Activated CD8-positive, alpha-beta memory T cell treated with anti-CD3 and anti-CD28 coated beads for 48 hours (primary cell): ENCODE measurements around the gene CERCAM.
"Not testable (repeated sequence)": the region's sequence is repeated elsewhere in the genome, so short reads cannot be mapped to it uniquely, and the experiment has no call there.

Source experiments
- DNase-seq, 3 experiments: peaks; one replicate each; pipeline ENCODE4 v3.0.0-alpha.2; 2020; ENCODE audit warnings: low read depth in 2 of 3, low spot score in 2 of 3

Gene CERCAM

DNA sequence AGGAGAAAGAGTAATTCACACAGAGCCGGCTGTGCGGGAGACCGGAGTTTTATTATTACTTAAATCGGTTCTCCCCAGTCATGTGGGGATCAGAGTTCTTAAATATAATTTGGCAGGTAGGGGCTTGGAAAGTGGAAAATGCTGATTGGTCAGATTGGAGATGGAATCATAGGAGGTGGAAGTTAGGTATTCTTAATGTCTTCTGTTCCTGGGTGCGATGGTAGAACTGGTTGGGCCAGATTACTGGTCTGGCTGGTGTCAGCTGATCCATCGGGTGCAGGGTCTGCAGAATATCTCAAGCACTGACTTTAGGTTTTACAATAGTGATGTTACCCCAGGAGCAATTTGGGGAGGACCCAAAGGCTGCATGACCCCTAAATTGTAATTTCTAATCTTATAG, 4.6 kb upstream of the CERCAM start:
- DNase-seq, result no peak

DNA sequence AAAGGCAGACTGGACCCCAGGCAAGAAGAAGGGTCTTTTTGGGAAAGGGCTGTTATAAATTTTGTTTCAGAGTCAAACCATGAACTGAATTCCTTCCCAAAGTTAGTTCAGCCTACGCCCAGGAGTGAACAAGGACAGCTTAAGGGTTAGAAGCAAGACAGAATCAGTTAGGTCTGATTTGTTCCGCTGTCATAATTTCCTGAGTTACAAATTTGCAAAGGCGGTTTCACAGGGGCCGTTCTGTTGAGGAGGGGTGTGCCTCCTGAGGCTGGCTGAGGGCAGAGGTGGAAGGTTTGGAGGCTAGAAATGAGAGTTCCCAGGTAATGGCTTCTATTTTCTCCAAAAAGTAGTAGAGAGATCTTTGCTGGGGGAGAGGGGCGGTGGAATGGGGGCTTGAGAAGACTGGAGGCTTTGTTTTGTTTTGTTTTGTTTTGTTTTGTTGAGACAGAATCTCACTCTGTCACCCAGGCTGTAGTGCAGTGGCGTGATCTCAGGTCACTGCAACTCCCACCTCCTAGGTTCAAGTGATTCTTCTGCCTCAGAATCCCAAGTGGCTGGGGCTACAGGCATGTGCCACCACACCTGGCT, 4.1 kb upstream of the CERCAM start:
- DNase-seq, result no peak

DNA sequence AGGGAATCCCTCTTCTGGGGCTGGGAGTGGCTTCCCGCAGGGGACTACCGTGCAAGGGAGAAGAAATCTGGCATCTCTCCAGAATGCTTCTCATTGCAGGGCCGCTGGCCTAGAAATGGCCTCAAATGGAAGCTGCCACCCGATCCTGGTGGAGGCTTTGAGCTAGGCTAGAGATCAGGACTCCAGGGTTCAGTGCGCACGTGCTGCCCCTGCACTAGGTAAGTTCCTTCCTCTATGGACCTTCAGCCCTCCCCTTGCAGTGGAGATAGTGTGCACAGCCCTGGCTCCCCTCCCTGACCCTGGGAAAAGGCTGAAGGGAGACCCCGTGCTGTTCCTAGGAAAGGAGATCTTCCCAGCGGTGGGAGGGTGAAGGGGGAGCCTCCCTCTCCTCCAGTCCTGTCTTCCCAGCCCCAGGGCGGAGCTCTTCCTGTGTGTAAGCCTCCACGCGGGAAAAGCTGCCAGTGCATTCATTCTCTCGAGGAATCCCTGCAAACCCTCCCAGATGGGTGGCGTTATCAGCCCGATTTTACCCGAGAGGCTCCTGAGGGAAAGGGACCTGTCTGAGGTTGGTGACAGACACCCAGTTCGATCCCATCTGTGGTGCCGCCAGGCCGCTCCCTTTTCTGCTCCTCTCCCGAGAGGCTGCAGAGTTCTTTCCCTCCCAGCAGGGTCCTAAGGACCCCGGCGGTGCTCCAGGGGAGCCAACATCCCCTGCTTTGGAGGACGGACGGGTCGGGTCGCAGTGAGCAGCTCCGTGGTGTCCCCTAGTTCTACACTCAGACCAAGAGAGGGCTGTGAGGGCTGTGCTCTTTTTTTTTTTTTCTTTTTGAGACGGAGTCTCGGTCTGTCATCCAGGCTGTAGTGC, 1.4 kb upstream of the CERCAM start:
- DNase-seq, result no peak

DNA sequence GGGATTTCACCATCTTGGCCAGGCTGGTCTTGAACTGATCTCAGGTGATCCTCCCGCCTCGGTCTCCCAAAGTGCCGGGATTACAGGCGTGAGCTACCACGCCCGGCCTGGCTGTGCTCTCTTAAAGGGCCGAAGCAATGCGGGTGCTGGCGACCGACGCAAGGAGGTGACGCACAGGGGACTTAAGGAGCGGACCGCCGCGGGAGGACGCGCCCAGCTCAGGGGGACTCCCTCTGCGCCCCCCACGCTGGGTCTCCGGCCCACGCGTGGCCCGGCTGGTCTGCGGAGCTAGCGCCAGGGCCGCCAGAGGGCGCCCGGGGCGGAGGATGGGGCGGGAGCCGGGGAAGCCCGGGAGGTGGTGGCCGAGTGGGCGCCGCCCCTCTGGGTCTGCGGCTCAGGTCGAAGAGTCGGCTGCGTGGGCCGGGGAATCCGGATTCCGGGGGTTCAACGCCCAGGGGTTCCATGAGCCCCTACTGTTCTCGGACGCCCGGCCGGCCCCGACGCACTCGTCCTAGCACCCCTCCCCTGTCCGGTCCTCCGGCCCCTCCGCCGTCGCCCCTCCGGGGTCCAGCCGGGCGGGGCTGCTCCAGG, 502 bp upstream of the CERCAM start:
- DNase-seq, result peak; percentile 36 to 55 (median 52)

DNA sequence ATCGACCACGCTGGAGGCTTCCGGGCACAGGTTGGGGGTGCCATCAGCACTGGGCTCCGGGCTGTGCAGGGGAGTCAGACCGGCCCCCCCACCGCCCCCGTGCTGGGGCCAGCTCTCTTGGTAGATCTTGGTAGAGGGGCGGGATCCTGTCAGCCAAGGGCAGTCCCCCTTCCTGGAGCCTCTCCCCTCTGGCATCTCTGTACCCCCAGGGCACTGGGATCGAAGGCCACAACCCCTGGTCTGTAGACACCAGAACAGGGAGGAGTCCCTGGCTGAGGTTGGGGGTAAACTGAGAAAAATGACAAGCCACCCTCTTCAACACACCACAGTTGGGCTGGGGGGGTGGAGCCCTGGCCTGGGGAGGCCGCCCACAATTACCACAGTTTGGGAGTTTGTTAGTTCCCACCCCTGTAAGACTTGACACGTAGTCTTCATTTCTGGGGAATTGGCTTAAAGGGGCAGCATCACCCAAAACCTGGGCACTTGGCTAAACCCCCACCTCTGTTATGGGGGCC, 882 bp downstream of the CERCAM start:
- DNase-seq, result no peak

DNA sequence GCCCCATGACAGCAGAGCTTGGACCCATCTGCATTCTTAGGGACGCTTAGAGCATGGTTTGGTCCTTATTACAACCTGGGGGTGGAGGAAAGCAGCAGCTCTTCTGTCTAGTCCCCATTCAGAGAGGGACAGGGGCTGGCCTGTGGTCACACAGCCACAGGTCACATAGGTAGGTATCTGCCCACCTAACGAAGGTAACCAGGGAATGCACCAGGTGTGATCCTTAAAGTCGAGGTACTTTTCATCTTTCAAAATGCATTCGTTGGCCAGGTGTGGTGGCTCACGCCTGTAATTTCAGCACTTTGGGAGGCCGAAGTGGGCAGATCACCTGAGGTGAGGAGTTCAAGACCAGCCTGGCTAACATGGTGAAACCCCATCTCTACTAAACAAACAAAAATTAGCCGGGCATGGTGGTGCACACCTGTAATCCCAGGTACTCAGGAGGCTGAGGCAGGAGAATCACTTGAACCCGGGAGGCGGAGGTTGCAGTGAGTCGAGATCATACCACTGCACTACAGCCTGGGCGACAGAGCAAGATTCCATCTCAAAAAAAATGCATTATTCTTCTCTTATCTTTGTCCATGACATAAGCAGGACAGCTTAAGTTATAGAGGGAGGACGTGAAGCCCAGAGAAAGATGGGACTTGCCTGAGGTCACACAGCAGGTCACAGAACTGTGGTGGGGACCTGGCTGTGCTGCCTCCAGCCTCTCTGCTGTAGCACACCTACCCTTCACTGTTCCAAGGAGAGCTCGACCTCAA, 1.5 kb downstream of the CERCAM start:
- not testable (repeated sequence) for DNase-seq

DNA sequence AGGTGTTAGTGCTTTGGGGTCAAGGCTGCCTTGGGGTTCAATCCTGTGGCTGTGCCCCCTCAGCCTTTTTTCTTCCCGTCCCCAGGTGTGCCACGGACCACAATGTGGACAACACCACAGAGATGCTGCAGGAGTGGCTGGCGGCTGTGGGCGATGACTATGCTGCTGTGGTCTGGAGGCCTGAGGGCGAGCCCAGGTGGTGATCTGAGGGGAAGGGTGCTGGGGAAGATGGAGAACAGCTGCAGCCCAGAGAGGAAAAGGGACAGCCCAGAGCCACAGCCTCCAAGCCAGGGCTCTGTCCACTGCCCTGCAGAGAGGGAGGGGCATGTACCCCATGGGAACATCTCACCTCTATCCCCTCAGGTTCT, 2.1 kb downstream of the CERCAM start:
- DNase-seq, result no peak

DNA sequence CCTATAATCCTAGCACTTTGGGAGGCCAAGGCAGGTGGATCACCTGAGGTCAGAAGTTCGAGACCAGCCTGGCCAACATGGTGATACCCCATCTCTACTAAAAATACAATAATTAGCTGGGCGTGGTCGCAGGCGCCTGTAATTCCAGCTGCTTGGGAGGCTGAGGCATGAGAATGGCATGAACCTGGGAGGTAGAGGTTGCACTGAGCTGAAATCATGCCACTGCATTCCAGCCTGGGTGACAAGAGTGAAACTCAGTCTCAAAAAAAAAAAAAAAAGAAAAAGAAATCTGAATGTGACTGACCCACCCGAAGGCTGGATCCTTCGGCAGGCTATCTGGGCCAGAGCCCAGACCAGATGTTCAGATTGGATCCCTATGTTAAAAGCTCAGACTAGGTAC, 2.7 kb downstream of the CERCAM start:
- not testable (repeated sequence) for DNase-seq

DNA sequence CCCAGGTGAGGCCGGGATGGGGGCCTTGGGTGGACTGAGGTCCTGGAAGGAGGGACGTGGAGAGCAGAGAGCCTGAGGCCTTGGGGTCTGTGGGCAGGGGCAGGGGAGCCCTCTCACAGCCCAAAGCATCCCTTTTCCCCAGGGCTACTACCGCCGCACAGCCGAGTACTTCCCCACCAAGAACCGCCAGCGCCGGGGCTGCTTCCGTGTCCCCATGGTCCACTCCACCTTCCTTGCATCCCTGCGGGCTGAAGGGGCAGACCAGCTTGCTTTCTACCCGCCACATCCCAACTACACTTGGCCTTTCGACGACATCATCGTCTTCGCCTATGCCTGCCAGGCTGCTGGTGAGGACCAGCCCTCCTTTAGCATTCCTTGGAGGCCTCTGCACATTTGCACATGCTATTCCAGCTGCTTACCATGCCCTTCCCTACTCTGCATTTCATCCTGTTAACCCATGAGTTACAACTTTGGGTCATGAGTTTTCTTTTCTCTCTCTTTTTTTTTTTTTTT, 3.7 kb downstream of the CERCAM start:
- no peak for DNase-seq

DNA sequence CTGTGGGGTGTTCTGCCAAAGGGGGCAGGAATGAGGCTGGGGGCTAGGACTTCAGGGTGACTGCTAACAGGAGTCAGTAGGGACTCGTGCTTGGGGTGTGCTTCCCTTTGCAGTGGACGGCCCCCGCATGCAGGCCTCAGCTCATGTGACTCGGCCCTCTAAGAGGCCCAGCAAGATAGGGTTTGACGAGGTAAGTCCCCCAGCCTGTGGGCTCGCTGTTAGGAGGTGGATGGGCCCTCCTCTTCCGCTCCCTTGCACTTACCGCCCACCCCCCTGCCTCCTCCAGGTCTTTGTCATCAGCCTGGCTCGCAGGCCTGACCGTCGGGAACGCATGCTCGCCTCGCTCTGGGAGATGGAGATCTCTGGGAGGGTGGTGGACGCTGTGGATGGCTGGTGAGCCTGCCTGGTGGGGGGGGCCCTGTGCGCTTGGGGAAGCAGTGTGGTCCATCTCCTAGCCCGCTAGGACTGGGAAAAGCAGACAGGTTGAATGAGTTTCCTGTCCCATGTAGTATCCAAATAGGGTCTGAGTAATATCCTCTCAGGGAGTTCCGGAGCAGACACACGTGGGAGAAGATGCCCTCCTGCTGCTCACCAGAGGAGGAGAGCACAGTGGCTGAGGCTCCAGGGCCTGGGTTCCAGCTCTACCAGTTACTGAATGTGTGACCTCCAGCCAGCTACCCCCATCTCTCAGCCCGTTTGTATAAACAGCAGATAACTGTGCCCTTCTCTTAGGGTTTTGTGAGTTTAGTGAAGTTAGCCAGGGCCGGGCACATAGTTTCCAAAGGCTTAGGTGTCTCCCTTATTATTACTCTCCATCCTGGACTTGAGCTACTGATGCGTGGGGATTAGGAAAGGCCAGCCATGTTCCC, 8.2 kb downstream of the CERCAM start:
- no peak for DNase-seq

DNA sequence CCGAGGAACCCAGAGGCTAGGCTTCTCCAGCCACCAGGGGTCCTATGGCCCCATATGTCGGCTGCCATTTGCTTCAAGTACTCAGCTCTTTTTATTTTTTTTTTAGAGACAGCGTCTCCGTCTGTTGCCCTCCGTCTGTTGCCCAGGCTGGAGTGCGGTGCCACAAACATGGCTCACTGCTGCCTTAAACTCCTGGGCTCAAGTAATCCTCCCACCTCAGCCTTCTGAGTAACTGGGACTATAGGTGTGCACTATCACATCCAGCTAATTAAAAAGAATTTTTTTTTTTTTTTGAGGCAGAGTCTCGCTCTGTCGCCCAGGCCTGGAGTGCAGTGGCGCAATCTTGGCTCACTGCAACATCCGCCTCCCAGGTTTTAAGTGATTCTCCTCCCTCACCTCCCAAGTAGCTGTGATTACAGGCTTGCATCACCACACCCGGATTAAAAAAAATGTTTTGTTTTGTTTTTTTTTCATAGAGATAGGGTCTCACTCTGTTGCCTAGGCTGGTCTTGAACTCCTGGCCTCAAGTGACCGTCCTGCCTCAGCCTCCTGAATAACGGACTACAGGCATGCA, 8.9 kb downstream of the CERCAM start:
- DNase-seq, result no peak

DNA sequence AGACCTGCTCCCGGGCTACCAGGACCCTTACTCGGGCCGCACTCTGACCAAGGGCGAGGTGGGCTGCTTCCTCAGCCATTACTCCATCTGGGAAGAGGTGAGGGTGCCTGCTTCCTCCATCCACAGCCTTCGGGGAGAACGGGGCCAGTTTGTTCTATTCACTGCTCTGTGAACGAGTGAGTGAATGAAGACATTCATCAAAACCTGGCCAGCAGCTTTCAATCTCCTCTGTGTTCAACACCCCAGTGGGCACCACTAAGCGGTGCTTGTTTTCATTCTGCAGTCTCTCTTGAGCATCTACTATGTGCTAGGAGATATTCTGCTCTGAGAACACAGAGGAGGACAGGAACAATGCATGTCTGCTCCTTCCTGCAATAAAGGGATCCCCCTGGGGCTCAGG, 10.6 kb downstream of the CERCAM start:
- no peak for DNase-seq

DNA sequence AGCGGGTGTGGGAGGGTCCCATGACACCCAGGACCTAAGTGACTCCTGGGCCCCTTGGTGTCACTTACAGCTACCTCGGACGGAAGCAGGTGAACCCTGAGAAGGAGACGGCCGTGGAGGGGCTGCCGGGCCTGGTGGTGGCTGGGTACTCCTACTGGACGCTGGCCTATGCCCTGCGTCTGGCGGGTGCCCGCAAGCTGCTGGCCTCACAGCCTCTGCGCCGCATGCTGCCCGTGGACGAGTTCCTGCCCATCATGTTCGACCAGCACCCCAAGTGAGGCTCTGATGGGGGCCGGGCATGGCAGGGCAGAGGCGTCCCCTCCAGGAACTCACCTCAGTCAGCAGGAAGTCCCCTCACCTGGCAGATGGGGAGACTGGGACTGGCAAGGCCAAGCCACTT, 13.7 kb downstream of the CERCAM start:
- no peak for DNase-seq

DNA sequence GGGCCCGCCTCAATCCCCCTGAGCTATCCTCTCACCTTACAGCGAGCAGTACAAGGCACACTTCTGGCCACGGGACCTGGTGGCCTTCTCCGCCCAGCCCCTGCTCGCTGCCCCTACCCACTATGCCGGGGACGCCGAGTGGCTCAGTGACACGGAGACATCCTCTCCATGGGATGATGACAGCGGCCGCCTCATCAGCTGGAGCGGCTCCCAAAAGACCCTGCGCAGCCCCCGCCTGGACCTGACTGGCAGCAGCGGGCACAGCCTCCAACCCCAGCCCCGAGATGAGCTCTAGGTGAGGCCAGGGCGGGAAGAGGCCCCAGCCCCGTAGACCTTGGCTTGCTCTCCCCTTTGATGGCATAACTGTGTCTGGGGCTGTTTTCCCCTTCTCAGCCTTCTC, 15.0 kb downstream of the CERCAM start:
- no peak for DNase-seq

DNA sequence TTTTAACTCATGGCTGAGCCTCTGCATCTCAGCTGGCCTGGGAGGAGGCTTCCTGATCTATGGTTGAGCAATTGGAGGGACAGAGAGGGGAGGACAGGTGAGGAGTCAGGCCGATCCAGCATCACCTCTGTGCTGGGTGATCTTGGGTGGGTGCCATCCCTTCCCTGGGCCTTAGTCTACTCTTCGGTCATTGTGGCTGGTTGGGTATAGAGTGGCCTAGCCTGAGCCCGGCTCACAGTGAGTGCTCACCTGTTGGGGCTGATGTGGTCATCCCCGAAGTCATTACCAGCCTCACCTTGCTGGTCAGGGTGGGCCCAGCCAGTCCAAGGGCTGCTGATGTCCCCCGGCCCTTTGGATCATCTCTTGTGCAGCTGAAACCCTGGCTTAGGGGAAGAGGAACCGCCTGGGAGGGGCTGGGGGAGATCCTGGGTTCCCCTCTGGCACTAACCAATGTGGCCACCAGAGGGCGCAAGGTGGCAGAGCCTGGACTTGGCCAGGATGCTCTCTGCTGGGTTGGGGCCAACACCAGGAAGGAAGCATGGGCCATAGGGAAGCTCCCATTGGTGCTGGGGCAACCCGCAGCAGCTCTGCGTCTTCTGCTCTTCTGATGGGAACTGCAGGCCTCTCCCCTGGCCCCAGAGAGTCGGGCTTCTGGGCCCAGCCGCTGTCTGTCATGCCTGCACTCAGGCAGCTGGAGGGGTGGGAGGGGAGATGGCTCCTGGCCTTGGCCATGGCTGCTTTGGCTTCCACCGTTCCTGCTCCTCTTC, 17.9 kb downstream of the CERCAM start:
- DNase-seq, result peak; percentile 48 to 90 (median 81)

DNA sequence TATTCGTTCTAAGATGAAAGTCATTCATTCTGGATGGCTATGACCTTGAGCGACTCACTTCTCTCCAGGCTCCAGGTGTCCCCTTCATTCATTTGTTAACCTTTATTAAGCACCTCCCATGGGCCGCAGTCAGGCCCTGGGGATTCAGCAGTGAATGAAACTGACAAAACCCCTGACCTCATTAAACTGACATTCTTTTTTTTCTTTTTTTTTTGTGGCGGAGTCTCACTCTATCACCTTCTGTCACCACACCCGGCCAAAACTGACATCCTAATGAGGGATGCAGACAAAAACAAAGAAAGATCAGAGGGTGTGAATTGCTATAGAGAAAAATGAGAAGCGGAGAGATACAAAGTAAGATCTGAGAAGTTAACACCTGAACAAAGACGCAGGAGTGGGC, 18.6 kb downstream of the CERCAM start:
- DNase-seq, result no peak

DNA sequence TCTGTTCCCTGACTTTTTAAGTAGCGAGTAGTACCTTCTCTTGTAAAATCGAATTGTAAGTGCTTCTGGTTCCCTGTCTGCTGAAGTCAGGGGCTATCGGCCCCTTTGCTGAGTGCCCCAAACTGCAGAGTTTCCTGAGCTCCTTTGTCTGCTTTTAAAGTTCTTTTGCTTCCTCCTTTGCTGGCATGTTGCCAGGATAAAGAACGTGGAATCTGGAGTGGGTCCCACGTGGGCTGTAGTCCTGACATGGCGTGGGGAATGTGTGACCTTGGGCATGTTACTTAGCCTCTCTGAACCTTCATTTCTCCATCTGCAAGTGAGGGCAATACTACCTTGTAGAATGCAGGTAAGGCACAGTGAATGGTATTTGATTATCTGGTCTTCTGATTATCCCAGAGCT, 21.5 kb downstream of the CERCAM start:
- no peak for DNase-seq

DNA sequence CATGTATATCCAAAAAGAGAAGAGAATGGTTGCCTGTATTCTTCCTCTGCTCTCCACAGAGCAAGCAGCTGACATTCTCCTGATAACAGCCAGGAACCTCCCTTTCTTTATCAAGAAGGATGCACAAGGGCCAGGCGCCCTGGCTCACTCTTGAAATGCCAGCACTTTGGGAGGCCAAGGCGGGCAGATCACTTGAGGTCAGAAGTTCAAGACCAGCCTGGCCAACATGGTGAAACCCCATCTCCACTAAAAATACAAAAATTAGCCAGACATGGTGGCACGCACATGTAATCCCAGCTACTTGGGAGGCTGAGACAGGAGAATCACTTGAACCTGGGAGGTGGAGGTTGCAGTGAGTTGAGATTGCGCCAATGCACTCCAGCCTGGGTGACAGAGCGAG, 25.8 kb downstream of the CERCAM start:
- DNase-seq, result not testable (repeated sequence)

DNA sequence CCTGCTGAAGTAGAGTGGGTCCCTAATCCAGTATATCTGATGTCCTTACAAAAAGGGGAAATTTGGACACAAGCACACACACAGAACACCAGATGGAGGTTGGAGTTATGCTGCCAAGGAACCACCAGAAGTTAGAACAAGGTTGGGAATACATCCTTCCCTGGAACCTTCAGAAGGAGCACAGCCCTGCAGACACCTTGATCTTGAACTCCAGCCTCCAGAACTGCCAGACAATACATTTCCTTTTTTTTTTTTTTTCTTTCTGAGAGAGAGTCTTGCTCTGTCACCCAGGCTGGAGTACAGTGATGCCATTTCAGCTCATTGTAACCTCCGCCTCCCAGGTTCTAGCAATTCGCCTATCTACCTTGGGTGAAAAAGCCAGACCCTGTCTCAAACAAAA, 28.1 kb downstream of the CERCAM start:
- no peak for DNase-seq
